Peyer's patch (tissue), 4 donors: Measurements from ENCODE around the gene SPINT3. TPM values are rescaled to one million over a fixed set of nuclear protein-coding genes. Genes with fewer than 3 reads are reported as not detected.

Source experiments
- DNase-seq, 3 donors: peaks; one replicate each; pipeline ENCODE4 v3.0.0-alpha.2; 2017 to 2019
- H3K27ac ChIP-seq, 4 donors: fragments of 200-600 bp; sonication (generic); one replicate each; pipeline ENCODE4 v1.5.1; 2016 to 2019
- H3K27me3 ChIP-seq, 2 donors: fragments of 200-600 bp; sonication (generic); one replicate each; pipeline ENCODE4 v1.5.1; 2019
- H3K36me3 ChIP-seq, 3 donors: fragments of 200-600 bp; sonication (generic); one replicate each; pipeline ENCODE4 v1.5.1; 2016 to 2019
- H3K4me1 ChIP-seq, 4 donors: fragments of 200-600 bp; sonication (generic); one replicate each; pipeline ENCODE4 v1.5.1; 2016 to 2019
- H3K4me3 ChIP-seq, 4 donors: fragments of 200-600 bp; sonication (generic); 1 replicate in 3 of 4; 2 replicates in 1 of 4; pipeline ENCODE4 v1.5.1; 2016 to 2019; ENCODE audit warnings: mild to moderate bottlenecking in 1 of 4
- H3K9me3 ChIP-seq, 4 donors: fragments of 200-600 bp; sonication (generic); one replicate each; pipeline ENCODE4 v1.5.1; 2016 to 2019; ENCODE audit warnings: mild to moderate bottlenecking in 1 of 4
- POLR2A ChIP-seq, 2 donors: fragments of 450-650 bp; IDR thresholded peaks; one replicate each; pipeline ENCODE4 v1.5.1; 2017; ENCODE audit warnings: antibody characterized with exemption in 2 of 2, mild to moderate bottlenecking in 2 of 2, moderate library complexity in 2 of 2
- total RNA-seq, 4 donors: library from RNA; depleted of rRNA; stranded (reverse); fragments of >200 nt; gene quantifications; one replicate each; pipeline ENCODE4 v1.1.0, GENCODE V29; 2016
- TF ChIP-seq, protein P1 (sequence below), 6 experiments: fragments of 450-650 bp in 4 of 6; fragments of 200-600 bp in 2 of 6; sonication (generic) in 1 of 6; IDR thresholded peaks; one replicate each; pipeline ENCODE4 v1.5.1; 2017 to 2019; ENCODE audit warnings: antibody characterized with exemption in 6 of 6, mild to moderate bottlenecking in 3 of 6, moderate library complexity in 1 of 6

SPINT3 gene, protein sequence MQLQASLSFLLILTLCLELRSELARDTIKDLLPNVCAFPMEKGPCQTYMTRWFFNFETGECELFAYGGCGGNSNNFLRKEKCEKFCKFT
- total RNA-seq, result not detected

DNA sequence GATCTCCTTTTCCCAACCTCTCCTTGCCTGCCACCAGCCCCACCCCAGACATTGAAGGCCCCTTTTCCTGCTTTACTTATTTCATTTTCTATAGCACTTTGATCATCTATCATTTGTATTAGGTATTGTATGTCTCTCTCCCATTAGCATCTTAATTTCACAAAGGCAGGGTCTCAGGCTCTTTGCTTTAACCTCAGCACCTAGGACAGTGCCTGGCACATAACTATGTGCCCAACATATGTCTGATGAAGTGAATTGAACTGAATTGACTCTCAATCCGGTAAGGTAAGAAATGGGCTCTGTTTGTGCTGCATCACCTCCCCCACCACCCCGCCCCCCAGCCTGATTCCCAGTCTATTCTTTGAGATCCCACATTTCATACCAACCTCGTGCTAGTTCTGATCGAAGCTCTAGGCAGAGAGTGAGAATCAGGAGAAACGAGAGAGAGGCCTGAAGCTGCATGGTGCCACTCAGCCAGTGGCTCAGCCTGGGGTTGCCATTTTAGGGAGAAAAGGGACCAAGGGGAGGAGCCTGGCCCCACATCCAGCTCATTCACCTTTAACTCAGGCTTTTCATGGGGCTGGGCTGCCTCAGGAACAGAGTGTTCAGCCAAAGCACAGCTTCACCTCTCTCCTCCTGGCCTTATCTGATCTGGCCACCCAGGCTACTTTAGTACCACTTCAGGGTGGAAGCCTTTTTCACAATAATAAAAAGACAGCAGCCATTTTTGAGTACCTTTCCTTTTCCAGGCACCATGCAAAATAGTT is at the start of gene SPINT3:
Gene SPINT3, minus strand, starts transcription at position 476 of the 767 bp plus-strand sequence. Its CDS starts 14 bp downstream, at position 462.
- Histone ChIP-seq H3K36me3 (no peaks in the 10 kb centered on the region), H3K9me3 (no peaks in the 10 kb centered on the region), H3K4me3 (no peak within 1 kb of the TSS), H3K27ac (no peak within 1 kb of the TSS), H3K27me3 (no peaks in the 10 kb centered on the region), H3K4me1 (no peaks in the 10 kb centered on the region)
- TF ChIP-seq POLR2A (IDR thresholded peaks at IDR 0.05), result no peak
- TF ChIP-seq, protein P1, sequence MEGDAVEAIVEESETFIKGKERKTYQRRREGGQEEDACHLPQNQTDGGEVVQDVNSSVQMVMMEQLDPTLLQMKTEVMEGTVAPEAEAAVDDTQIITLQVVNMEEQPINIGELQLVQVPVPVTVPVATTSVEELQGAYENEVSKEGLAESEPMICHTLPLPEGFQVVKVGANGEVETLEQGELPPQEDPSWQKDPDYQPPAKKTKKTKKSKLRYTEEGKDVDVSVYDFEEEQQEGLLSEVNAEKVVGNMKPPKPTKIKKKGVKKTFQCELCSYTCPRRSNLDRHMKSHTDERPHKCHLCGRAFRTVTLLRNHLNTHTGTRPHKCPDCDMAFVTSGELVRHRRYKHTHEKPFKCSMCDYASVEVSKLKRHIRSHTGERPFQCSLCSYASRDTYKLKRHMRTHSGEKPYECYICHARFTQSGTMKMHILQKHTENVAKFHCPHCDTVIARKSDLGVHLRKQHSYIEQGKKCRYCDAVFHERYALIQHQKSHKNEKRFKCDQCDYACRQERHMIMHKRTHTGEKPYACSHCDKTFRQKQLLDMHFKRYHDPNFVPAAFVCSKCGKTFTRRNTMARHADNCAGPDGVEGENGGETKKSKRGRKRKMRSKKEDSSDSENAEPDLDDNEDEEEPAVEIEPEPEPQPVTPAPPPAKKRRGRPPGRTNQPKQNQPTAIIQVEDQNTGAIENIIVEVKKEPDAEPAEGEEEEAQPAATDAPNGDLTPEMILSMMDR (IDR thresholded peaks at IDR 0.05), result no peak
- no peak for DNase-seq

DNA sequence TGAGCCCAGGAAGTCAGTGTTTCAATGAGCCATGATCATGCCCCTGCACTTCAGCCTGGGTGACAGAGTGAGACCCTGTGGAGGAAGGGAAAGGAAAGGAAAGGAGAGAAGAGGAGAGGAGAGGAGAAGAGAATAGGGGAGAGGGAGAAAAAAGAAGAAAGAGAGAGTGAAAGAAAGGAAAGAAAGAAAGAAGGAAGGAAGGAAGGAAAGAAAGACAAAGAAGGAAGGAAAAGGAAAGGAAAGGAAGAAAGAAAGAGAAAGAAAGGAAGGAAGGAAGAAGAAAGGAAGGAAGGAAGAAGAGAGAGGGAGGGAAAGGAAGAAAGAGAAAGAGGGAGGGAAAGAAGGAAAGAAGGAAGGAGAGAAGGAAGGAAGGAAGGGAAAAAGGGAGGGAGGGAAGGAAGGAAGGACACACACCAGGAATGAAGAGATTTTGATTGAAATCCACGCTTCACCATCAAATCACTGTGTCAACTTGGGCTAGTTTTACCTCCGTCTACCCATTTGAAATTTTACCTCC is 49.4 kb upstream of the SPINT3 start:
- H3K9me3 ChIP-seq, result no peaks in the 10 kb centered on the region
- H3K36me3 ChIP-seq, result no peaks in the 10 kb centered on the region
- no peak for DNase-seq
- TF ChIP-seq, protein P1 (IDR thresholded peaks at IDR 0.05), result no peak
- TF ChIP-seq POLR2A (IDR thresholded peaks at IDR 0.05), result no peak
- H3K4me1 ChIP-seq, result no peaks in the 10 kb centered on the region
- H3K27me3 ChIP-seq, result no peaks in the 10 kb centered on the region
- H3K4me3 ChIP-seq, result no peak overlapping the region
- H3K27ac ChIP-seq, result no peak overlapping the region

DNA sequence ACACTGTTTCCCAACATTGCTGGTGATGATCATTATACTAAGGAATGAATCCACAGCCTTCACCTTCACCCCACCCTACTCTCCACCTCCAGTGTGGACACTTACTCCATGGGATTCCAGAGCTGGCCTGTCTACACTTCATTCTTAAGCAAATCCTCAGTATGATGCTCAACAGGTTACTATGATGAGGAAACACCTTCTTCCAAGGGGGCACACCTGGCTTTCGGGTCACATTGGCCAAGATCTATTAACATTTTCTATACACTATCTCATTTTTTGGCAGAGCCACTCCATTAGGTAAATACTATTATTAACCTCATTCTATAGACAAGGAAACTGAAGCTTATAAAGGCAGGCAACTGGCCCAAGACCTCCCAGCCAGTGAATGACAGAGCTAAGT is 39.8 kb upstream of the SPINT3 start:
- Histone ChIP-seq H3K36me3 (no peaks in the 10 kb centered on the region), H3K27ac (no peak overlapping the region), H3K4me3 (no peak overlapping the region), H3K4me1 (no peaks in the 10 kb centered on the region), H3K27me3 (no peaks in the 10 kb centered on the region), H3K9me3 (no peaks in the 10 kb centered on the region)
- no peak for DNase-seq
- no peak for TF ChIP-seq POLR2A (IDR thresholded peaks at IDR 0.05)
- TF ChIP-seq, protein P1 (IDR thresholded peaks at IDR 0.05), result no peak

DNA sequence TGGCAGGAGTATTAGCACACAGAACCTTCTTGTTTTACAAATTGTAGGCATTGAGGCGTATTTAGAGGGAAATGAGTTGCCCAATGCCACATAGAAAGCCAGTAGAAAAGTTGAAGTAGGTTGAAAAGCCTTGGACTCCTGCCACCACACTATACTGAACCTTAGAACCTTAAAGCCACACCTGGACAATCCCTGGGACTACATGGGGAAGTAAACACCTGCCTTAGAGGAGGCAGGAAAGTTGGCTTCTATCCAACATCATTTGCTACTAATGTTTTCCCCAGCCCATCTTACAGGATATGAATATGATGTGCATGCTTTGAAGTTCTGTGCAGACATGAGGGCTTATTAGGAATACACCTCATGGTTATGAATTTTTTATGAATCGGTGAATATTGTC is 37.0 kb upstream of the SPINT3 start:
- H3K36me3 ChIP-seq, result no peaks in the 10 kb centered on the region
- TF ChIP-seq, protein P1 (IDR thresholded peaks at IDR 0.05), result no peak
- TF ChIP-seq POLR2A (IDR thresholded peaks at IDR 0.05), result no peak
- H3K9me3 ChIP-seq, result no peaks in the 10 kb centered on the region
- H3K27me3 ChIP-seq, result no peaks in the 10 kb centered on the region
- no peak overlapping the region for H3K4me3 ChIP-seq
- no peaks in the 10 kb centered on the region for H3K4me1 ChIP-seq
- H3K27ac ChIP-seq, result no peak overlapping the region
- no peak for DNase-seq

DNA sequence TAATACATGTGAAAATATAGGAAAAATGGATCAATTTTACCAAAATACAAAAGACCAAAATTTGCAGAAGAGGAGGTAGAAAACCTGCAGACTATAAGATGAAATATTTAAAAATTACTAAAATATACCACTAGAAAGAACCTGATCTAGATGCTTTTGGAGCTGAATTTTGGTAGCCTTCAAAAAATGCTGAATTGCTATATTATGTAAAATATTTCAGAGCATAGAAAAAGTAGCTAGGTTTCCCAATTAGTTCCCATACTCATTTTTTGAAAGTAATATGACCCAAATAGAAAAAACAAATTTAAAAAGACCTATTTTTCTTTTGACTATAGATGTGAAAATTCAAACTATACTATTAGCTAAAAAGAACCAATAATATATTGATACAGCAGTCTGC is 35.3 kb upstream of the SPINT3 start:
- Histone ChIP-seq H3K27ac (no peak overlapping the region), H3K4me3 (no peak overlapping the region), H3K4me1 (no peaks in the 10 kb centered on the region), H3K36me3 (no peaks in the 10 kb centered on the region), H3K27me3 (no peaks in the 10 kb centered on the region), H3K9me3 (no peaks in the 10 kb centered on the region)
- no peak for TF ChIP-seq POLR2A (IDR thresholded peaks at IDR 0.05)
- TF ChIP-seq, protein P1 (IDR thresholded peaks at IDR 0.05), result no peak
- no peak for DNase-seq
